Ascending aorta (tissue), 2 donors: ENCODE data around the gene SLC7A8. TPM values are rescaled to one million over a fixed set of nuclear protein-coding genes. Genes with fewer than 3 reads are reported as not detected.

Experiments used
- DNase-seq, 2 donors: peaks; one replicate each; pipeline ENCODE4 v3.0.0-alpha.2; 2019; ENCODE audit warnings: low spot score in 2 of 2
- H3K27ac ChIP-seq, 2 donors: fragments of 200-600 bp; sonication (generic); one replicate each; pipeline ENCODE4 v1.5.1; 2016 to 2017; ENCODE audit warnings: mild to moderate bottlenecking in 1 of 2
- H3K27me3 ChIP-seq: fragments of 200-600 bp; sonication (generic); one replicate; pipeline ENCODE4 v1.5.1; 2017
- H3K36me3 ChIP-seq, 2 donors: fragments of 200-600 bp; sonication (generic); one replicate each; pipeline ENCODE4 v1.5.1; 2016
- H3K4me1 ChIP-seq, 2 donors: fragments of 200-600 bp; sonication (generic); one replicate each; pipeline ENCODE4 v1.5.1; 2016 to 2017; ENCODE audit warnings: mild to moderate bottlenecking in 1 of 2
- H3K4me3 ChIP-seq, 2 donors: fragments of 200-600 bp; sonication (generic); one replicate each; pipeline ENCODE4 v1.5.1; 2016 to 2017; ENCODE audit warnings: mild to moderate bottlenecking in 1 of 2
- H3K9me3 ChIP-seq, 2 donors: fragments of 200-600 bp; sonication (generic); one replicate each; pipeline ENCODE4 v1.5.1; 2016
- intact Hi-C: fragments of 100-400 bp; cut with DNase I; formaldehyde crosslinking; loops from one replicate; pipeline ENCODE4 v1.15.1; 2023
- total RNA-seq: library from RNA; depleted of rRNA; stranded (reverse); fragments of >200 nt; gene quantifications from one replicate; pipeline ENCODE4 v1.1.0, GENCODE V29; 2016
- TF ChIP-seq, protein P1 (sequence below), 3 experiments: fragments of 200-600 bp in 2 of 3; fragments of 450-650 bp in 1 of 3; sonication (generic) in 2 of 3; IDR thresholded peaks; one replicate each; pipeline ENCODE4 v1.5.1; 2016 to 2019; ENCODE audit warnings: antibody characterized with exemption in 3 of 3, mild to moderate bottlenecking in 1 of 3, moderate library complexity in 1 of 3

The SLC7A8 gene
- total RNA-seq, 1 donor from 2014 or later = 59.9 TPM

DNA sequence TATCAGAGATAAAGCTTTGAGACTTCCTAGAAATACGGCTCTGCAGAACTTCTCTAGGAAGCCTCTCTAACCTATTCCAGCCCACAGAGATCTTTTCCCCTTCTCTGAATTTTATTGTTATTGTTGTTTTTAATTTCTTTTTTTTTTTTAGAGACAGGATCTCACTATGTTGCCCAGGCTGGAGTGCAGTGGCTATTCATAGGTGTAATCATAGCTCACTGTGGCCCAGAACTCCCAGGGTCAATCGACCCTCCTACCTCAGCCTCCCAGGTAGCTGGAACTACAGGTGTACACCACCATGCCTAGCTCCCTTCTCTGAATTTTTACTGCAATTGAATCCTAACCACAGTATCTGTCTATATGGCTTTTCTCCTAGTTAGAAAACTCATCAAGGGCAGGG, 19.6 kb downstream of the SLC7A8 start:
- TF ChIP-seq, protein P1, sequence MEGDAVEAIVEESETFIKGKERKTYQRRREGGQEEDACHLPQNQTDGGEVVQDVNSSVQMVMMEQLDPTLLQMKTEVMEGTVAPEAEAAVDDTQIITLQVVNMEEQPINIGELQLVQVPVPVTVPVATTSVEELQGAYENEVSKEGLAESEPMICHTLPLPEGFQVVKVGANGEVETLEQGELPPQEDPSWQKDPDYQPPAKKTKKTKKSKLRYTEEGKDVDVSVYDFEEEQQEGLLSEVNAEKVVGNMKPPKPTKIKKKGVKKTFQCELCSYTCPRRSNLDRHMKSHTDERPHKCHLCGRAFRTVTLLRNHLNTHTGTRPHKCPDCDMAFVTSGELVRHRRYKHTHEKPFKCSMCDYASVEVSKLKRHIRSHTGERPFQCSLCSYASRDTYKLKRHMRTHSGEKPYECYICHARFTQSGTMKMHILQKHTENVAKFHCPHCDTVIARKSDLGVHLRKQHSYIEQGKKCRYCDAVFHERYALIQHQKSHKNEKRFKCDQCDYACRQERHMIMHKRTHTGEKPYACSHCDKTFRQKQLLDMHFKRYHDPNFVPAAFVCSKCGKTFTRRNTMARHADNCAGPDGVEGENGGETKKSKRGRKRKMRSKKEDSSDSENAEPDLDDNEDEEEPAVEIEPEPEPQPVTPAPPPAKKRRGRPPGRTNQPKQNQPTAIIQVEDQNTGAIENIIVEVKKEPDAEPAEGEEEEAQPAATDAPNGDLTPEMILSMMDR (IDR thresholded peaks at IDR 0.05) = no peak
- no peak for DNase-seq
- intact Hi-C loops = no loop called here
- H3K27ac ChIP-seq = no peak overlapping the region
- H3K36me3 ChIP-seq = peaks cover 17 to 60% of the 10 kb centered on the region in 2 donors
- H3K4me1 ChIP-seq = peaks cover 0 to 6% of the 10 kb centered on the region in 2 donors
- no peak overlapping the region for H3K4me3 ChIP-seq
- H3K9me3 ChIP-seq = no peaks in the 10 kb centered on the region
- H3K27me3 ChIP-seq = no peaks in the 10 kb centered on the region

DNA sequence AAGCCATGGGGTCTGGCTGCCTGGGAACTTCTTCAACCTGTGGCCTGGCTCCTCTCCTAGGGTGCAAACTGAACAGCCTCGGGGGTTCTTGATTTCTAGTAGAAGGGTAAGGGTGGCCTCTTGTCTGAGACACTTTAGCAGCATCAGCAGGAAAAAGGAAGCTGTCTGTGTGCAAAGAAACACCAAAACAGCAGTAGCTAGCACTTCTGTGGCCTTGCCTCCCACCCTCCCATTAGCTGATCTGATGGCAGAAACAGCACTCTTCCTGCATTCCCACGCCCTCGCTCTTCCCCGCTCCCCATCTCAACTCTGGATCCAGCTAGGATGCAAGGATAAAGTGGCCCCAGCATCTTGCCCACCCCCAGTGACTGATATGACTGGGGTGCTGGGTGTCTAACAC, 20.7 kb downstream of the SLC7A8 start:
- intact Hi-C loops = no loop called here
- no peak overlapping the region for H3K27ac ChIP-seq
- TF ChIP-seq, protein P1 (IDR thresholded peaks at IDR 0.05) = no peak
- H3K4me3 ChIP-seq = no peak overlapping the region
- H3K36me3 ChIP-seq = peaks cover 17 to 60% of the 10 kb centered on the region in 2 donors
- no peaks in the 10 kb centered on the region for H3K9me3 ChIP-seq
- peaks cover 0 to 4% of the 10 kb centered on the region in 2 donors for H3K4me1 ChIP-seq
- no peaks in the 10 kb centered on the region for H3K27me3 ChIP-seq
- DNase-seq = no peak

DNA sequence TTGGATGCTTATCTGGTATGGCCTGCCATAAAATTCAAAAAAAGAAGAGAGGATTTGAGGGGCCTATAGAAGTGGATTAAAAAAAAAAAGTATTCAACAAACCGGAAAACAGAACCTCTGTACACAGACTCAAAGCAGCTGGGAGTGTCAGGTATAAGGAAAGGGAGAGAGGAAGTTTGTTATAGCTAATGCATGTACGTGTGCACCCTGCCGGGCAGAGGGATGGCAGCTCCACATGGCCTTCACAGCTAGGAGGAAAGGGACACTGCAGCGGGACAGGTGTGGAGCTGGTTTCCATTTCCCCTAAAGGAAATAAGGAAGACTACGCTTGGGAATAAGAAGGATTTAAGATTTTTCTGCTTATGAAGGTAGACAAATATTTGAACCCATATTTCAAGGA, 21.5 kb downstream of the SLC7A8 start:
- intact Hi-C loops = no loop called here
- Histone ChIP-seq H3K27me3 (no peaks in the 10 kb centered on the region), H3K4me3 (no peak overlapping the region), H3K9me3 (no peaks in the 10 kb centered on the region), H3K4me1 (peaks cover 0 to 4% of the 10 kb centered on the region in 2 donors), H3K27ac (no peak overlapping the region), H3K36me3 (peaks cover 17 to 54% of the 10 kb centered on the region in 2 donors)
- no peak for DNase-seq
- TF ChIP-seq, protein P1 (IDR thresholded peaks at IDR 0.05) = no peak

DNA sequence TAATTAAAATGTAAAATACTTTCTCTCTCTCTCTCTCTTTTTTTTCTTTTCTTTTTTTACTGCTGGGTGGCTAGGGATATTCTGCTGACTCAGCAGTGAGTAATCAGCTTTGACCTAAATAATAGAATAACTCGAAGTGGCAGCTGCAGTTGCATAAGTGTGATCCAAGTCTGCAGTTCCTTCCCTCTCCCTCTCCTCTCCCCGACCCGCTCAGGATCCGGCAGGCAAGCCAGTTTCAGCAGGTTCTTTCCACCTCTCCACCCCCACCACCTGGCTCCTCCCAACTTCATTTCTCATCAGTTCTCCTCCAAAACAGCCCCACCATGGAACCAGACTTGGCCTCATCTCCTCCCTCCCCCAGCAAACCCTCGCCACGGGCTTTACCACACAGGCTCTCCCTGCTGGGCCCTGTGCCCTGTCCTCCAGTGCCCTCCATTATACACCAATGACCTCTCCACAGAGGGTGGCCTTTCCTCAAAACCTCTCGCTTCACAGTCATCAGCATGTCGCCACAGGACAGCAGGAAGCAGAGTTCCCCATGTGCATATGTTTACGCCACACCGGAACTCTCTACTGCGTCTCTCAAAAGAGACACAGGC, 22.4 kb downstream of the SLC7A8 start:
- TF ChIP-seq, protein P1 (IDR thresholded peaks at IDR 0.05) = no peak
- H3K27ac ChIP-seq = peak overlapping the region; percentile 23 to 51
- H3K27me3 ChIP-seq = no peaks in the 10 kb centered on the region
- H3K4me3 ChIP-seq = no peak overlapping the region
- peaks cover 14 to 46% of the 10 kb centered on the region in 2 donors for H3K36me3 ChIP-seq
- peak in 1 of 2 donors; percentile 72 for DNase-seq
- intact Hi-C loops = no loop called here
- no peaks in the 10 kb centered on the region for H3K9me3 ChIP-seq
- H3K4me1 ChIP-seq = peaks cover 0 to 5% of the 10 kb centered on the region in 2 donors

DNA sequence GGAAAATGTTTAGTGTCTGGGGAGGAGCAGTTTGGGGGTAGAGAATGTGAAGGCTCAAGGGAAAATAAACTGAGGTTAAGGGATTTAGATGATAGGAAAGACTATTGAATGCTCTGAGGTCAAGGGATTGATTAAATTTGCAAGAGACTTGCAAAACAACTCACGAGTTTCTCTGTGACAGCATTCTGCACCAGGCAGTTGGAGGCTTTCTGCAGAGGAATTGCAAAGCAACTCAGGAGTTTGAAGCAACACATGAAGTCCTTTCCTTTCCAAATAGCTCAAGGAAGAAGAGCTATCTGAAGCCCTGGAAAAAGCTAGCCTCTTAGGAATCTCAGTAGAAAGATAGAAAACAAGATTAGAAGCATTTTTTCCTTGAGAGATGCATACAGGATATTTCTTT, 23.9 kb downstream of the SLC7A8 start:
- peaks cover 4 to 31% of the 10 kb centered on the region in 2 donors for H3K36me3 ChIP-seq
- no peak overlapping the region for H3K27ac ChIP-seq
- TF ChIP-seq, protein P1 (IDR thresholded peaks at IDR 0.05) = no peak
- no peaks in the 10 kb centered on the region for H3K27me3 ChIP-seq
- intact Hi-C loops = loop anchor here (10.0 kb wide), 1 partner anchor 325 kb away; the partner anchor contains the start of gene MMP14
- H3K4me3 ChIP-seq = no peak overlapping the region
- no peak for DNase-seq
- no peaks in the 10 kb centered on the region for H3K9me3 ChIP-seq
- peaks cover 3 to 15% of the 10 kb centered on the region in 2 donors for H3K4me1 ChIP-seq
